Central memory CD4-positive, alpha-beta T cell (primary cell): ENCODE measurements around the gene CHST7.
"Not testable (repeated sequence)": the region's sequence is repeated elsewhere in the genome, so short reads cannot be mapped to it uniquely, and the experiment has no call there.

Experiments
- DNase-seq: peaks from one replicate; pipeline ENCODE4 v3.0.0; 2022
- total RNA-seq, 3 experiments: gene quantifications; one replicate each; lab custom pipeline; 2026; lab: John Stamatoyannopoulos, UW

Gene CHST7
- total RNA-seq: 5.9 to 10.7 (median 9.1) reads per million in 3 experiments

GRCh38 chrX:46573331-46573891, at the start of gene CHST7:
Gene CHST7, plus strand, starts transcription at chrX:46573765. Its CDS starts 167 bp downstream, at chrX:46573932.
- peak; percentile 51 for DNase-seq

GRCh38 chrX:46528640-46529039, 44.9 kb upstream of the CHST7 start:
- DNase-seq: not testable (repeated sequence)

- not testable (repeated sequence) for DNase-seq
Measured at GRCh38 chrX:46529740-46530403, 43.7 kb upstream of the CHST7 start.

GRCh38 chrX:46530404-46530908, 43.1 kb upstream of the CHST7 start:
- DNase-seq: not testable (repeated sequence)

GRCh38 chrX:46531442-46531841, 42.1 kb upstream of the CHST7 start:
- DNase-seq: no peak

GRCh38 chrX:46543441-46543840, 30.1 kb upstream of the CHST7 start:
- DNase-seq: no peak

GRCh38 chrX:46544527-46544926, 29.0 kb upstream of the CHST7 start:
- DNase-seq: not testable (repeated sequence)

- peak; percentile 92 for DNase-seq
Measured at GRCh38 chrX:46545111-46546005, 28.2 kb upstream of the CHST7 start, which contains the start of gene ZNF674. Gene ZNF674, minus strand, starts transcription at chrX:46545421. Its CDS starts 3,334 bp downstream, at chrX:46542087.

- DNase-seq: no peak
Measured at GRCh38 chrX:46547857-46548256, 25.7 kb upstream of the CHST7 start.

GRCh38 chrX:46549914-46550313, 23.7 kb upstream of the CHST7 start:
- DNase-seq: no peak

GRCh38 chrX:46551494-46552128, 22.0 kb upstream of the CHST7 start:
- DNase-seq: no peak

GRCh38 chrX:46553935-46554334, 19.6 kb upstream of the CHST7 start:
- no peak for DNase-seq

- DNase-seq: peak; percentile 9
Measured at GRCh38 chrX:46554942-46555341, 18.6 kb upstream of the CHST7 start.

GRCh38 chrX:46559062-46559461, 14.5 kb upstream of the CHST7 start:
- no peak for DNase-seq

GRCh38 chrX:46561824-46562657, 11.5 kb upstream of the CHST7 start:
- DNase-seq: no peak

- no peak for DNase-seq
Measured at GRCh38 chrX:46567388-46567787, 6.2 kb upstream of the CHST7 start.

- DNase-seq: no peak
Measured at GRCh38 chrX:46569621-46570020, 3.9 kb upstream of the CHST7 start.

- no peak for DNase-seq
Measured at GRCh38 chrX:46571423-46572339, 1.9 kb upstream of the CHST7 start.

GRCh38 chrX:46572340-46572936, 1.1 kb upstream of the CHST7 start:
- peak; percentile 33 for DNase-seq
